WTC11 (cell line): ENCODE results near the gene MCF2L2.

ENCODE experiments used
- ESRRA ChIP-seq: sonication (generic); formaldehyde crosslinking; IDR thresholded peaks from 2 replicates; pipeline ENCODE4 v1.8.1; 2022; ENCODE audit warnings: mild to moderate bottlenecking, missing genetic modification reagents, borderline replicate concordance
- TF ChIP-seq, protein P1 (sequence below): fragments of 200-600 bp; IDR thresholded peaks from 2 replicates; pipeline ENCODE4 v1.8.0; 2022; ENCODE audit warnings: antibody characterized with exemption
- TF ChIP-seq, protein P2 (sequence below): sonication (generic); formaldehyde crosslinking; IDR thresholded peaks from 2 replicates; pipeline ENCODE4 v1.8.0; 2023; ENCODE audit warnings: missing genetic modification reagents

DNA sequence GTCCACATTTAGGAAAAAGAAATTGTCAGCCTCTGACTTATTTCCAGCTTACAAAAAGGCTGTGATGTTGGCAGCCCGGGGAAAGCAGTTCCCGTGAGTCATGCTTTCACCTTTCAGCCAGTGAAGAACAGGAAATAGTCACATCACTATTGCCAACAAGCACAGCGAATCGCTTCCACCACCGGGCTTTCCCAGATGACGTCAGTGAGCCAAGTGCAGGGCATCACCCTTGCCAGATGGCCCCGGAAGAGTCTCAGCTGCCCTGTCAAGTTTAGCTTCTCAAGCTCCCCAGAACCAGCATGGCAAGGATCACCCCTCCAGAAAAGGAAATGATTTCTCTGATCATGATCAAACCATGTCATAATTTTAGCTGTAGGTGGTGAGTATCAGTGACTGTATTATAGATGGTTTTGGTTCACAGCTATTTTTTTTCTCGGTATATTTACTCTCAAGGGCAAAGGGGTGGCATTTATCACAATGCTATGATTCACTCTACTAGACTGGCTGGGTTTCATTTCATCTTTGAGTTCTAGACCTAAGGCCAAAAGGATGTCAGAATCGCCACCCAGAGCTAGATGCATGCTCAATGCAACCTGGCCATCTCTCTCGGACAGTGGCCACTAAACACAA lies 142.5 kb downstream of the MCF2L2 start:
- no peak for TF ChIP-seq ESRRA (CRISPR knock-in tag)
- TF ChIP-seq, protein P1, sequence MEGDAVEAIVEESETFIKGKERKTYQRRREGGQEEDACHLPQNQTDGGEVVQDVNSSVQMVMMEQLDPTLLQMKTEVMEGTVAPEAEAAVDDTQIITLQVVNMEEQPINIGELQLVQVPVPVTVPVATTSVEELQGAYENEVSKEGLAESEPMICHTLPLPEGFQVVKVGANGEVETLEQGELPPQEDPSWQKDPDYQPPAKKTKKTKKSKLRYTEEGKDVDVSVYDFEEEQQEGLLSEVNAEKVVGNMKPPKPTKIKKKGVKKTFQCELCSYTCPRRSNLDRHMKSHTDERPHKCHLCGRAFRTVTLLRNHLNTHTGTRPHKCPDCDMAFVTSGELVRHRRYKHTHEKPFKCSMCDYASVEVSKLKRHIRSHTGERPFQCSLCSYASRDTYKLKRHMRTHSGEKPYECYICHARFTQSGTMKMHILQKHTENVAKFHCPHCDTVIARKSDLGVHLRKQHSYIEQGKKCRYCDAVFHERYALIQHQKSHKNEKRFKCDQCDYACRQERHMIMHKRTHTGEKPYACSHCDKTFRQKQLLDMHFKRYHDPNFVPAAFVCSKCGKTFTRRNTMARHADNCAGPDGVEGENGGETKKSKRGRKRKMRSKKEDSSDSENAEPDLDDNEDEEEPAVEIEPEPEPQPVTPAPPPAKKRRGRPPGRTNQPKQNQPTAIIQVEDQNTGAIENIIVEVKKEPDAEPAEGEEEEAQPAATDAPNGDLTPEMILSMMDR = no peak
- TF ChIP-seq, protein P2, sequence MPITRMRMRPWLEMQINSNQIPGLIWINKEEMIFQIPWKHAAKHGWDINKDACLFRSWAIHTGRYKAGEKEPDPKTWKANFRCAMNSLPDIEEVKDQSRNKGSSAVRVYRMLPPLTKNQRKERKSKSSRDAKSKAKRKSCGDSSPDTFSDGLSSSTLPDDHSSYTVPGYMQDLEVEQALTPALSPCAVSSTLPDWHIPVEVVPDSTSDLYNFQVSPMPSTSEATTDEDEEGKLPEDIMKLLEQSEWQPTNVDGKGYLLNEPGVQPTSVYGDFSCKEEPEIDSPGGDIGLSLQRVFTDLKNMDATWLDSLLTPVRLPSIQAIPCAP (CRISPR knock-in tag) = no peak
